H1 (cell line): ENCODE measurements around the gene POLR2H. TPM values are rescaled to one million over a fixed set of nuclear protein-coding genes. Genes with fewer than 3 reads are reported as not detected.

Source experiments
- CTCF ChIA-PET: fragments of 300-600 bp; sonication (Branson Sonifier 250); formaldehyde crosslinking; loops from one replicate; lab custom pipeline; 2021; ENCODE audit not compliant: partially characterized antibody; lab: Charles Lee
- POLR2A ChIA-PET: fragments of 300-600 bp; sonication (Branson Sonifier 250); formaldehyde crosslinking; loops from one replicate; lab custom pipeline; 2021; ENCODE audit warnings: inconsistent platforms; ENCODE audit not compliant: partially characterized antibody; lab: Charles Lee
- DNase-seq, 2 experiments: peaks; one replicate each; pipeline versions ENCODE4 v3.0.0 to v3.0.0-alpha.2; 2010 to 2022; ENCODE audit warnings: low spot score in 2 of 2, low read depth in 1 of 2, mixed read lengths in 1 of 2
- FAIRE-seq: peaks from 2 replicates; lab custom pipeline; 2011; peaks lifted over from hg19 to GRCh38; lab: Jason Lieb, UNC
- H2AFZ ChIP-seq: 2 replicates; pipeline ENCODE4 v1.8.1; 2012; ENCODE audit warnings: low read length, inconsistent platforms
- H2AK5ac ChIP-seq: 2 replicates; pipeline ENCODE4 v1.6.1; 2013; ENCODE audit warnings: low read depth, low read length
- H2BK120ac ChIP-seq: replicated peaks from 2 replicates; pipeline ENCODE3; 2013; ENCODE audit warnings: low read depth, low read length, inconsistent platforms
- H2BK12ac ChIP-seq: 2 replicates; pipeline ENCODE4 v1.6.1; 2013; ENCODE audit warnings: low read depth, low read length
- H2BK15ac ChIP-seq: 2 replicates; pipeline ENCODE4 v1.6.1; 2013; ENCODE audit warnings: low read length
- H2BK20ac ChIP-seq: 2 replicates; pipeline ENCODE4 v1.6.1; 2013; ENCODE audit warnings: low read length
- H2BK5ac ChIP-seq: 2 replicates; pipeline ENCODE4 v1.6.1; 2013; ENCODE audit warnings: low read depth, low read length
- H3K14ac ChIP-seq: 2 replicates; pipeline ENCODE4 v1.6.1; 2013; ENCODE audit warnings: inconsistent platforms; ENCODE audit not compliant: insufficient read length
- H3K18ac ChIP-seq: 2 replicates; pipeline ENCODE4 v1.6.1; 2013; ENCODE audit warnings: low read length; ENCODE audit errors: extremely low read depth
- H3K23ac ChIP-seq: 2 replicates; pipeline ENCODE4 v1.6.1; 2013; ENCODE audit warnings: inconsistent platforms; ENCODE audit not compliant: insufficient read length
- H3K23me2 ChIP-seq: 2 replicates; pipeline ENCODE4 v1.6.1; 2013; ENCODE audit warnings: low read depth, low read length
- H3K27ac ChIP-seq: 2 replicates; pipeline ENCODE4 v1.6.1; 2011; ENCODE audit warnings: low read depth, low read length, inconsistent platforms
- H3K27me3 ChIP-seq, 4 experiments: replicated peaks in 1 of 4; 1 replicate in 1 of 4; 2 replicates in 3 of 4; pipeline versions ENCODE4 v1.6.1 to v1.8.1; 2011 to 2013; ENCODE audit warnings: low read length in 3 of 4, mild to moderate bottlenecking in 3 of 4, inconsistent platforms in 2 of 4, mixed read lengths in 2 of 4, moderate library complexity in 1 of 4; ENCODE audit not compliant: control insufficient read depth in 3 of 4, insufficient read depth in 3 of 4; ENCODE audit errors: extremely low read depth in 1 of 4
- H3K36me3 ChIP-seq, 4 experiments: 2 replicates each; pipeline versions ENCODE4 v1.6.1 to v1.8.1; 2011 to 2013; ENCODE audit warnings: mild to moderate bottlenecking in 4 of 4, low read length in 3 of 4, moderate library complexity in 2 of 4, control low read depth in 1 of 4, inconsistent platforms in 1 of 4; ENCODE audit not compliant: insufficient read depth in 4 of 4, control insufficient read depth in 2 of 4
- H3K4ac ChIP-seq: replicated peaks from 2 replicates; pipeline ENCODE3; 2013; ENCODE audit warnings: low read length, low read depth, mixed read lengths, inconsistent platforms; ENCODE audit not compliant: insufficient read length
- H3K4me1 ChIP-seq, 4 experiments: replicated peaks in 1 of 4; 1 replicate in 1 of 4; 2 replicates in 3 of 4; pipeline versions ENCODE4 v1.6.1 to v1.8.1; 2011 to 2013; ENCODE audit warnings: low read length in 3 of 4, inconsistent platforms in 2 of 4, mixed read lengths in 1 of 4; ENCODE audit not compliant: insufficient read depth in 4 of 4, control insufficient read depth in 3 of 4
- H3K4me2 ChIP-seq, 2 experiments: 2 replicates each; pipeline versions ENCODE4 v1.6.1 to v1.8.1; 2011 to 2013; ENCODE audit warnings: low read depth in 2 of 2, low read length in 2 of 2, control low read depth in 1 of 2, inconsistent platforms in 1 of 2, mild to moderate bottlenecking in 1 of 2; ENCODE audit not compliant: insufficient read depth in 1 of 2
- H3K4me3 ChIP-seq, 4 experiments: fragments of 200-600, 300-600 bp in 1 of 4; sonication (generic), shearing (Covaris generic), sonication (Bioruptor Twin) in 1 of 4; 2 replicates each; pipeline versions ENCODE4 v1.5.1 to v1.8.1; 2011 to 2016; ENCODE audit warnings: low read length in 4 of 4, low read depth in 3 of 4, control low read depth in 2 of 4, inconsistent platforms in 2 of 4, mild to moderate bottlenecking in 2 of 4, mixed read lengths in 1 of 4, moderate library complexity in 1 of 4; ENCODE audit not compliant: insufficient read depth in 2 of 4; ENCODE audit errors: extremely low read depth in 1 of 4
- H3K56ac ChIP-seq: replicated peaks from 2 replicates; pipeline ENCODE3; 2013; ENCODE audit warnings: low read depth, mild to moderate bottlenecking, mixed read lengths, low read length, inconsistent platforms; ENCODE audit not compliant: insufficient read length
- H3K79me1 ChIP-seq: 2 replicates; pipeline ENCODE4 v1.6.1; 2013; ENCODE audit warnings: low read depth, low read length, control low read depth
- H3K79me2 ChIP-seq, 2 experiments: 2 replicates each; pipeline versions ENCODE4 v1.6.1 to v1.8.1; 2012 to 2013; ENCODE audit warnings: low read length in 2 of 2, mild to moderate bottlenecking in 2 of 2, inconsistent platforms in 1 of 2; ENCODE audit not compliant: insufficient read depth in 2 of 2, control insufficient read depth in 1 of 2
- H3K9ac ChIP-seq, 4 experiments: replicated peaks in 1 of 4; 1 replicate in 1 of 4; 2 replicates in 3 of 4; pipeline versions ENCODE4 v1.6.1 to v1.8.1; 2011 to 2013; ENCODE audit warnings: low read depth in 3 of 4, low read length in 3 of 4, control low read depth in 2 of 4, mild to moderate bottlenecking in 2 of 4, moderate library complexity in 2 of 4, inconsistent platforms in 1 of 4; ENCODE audit errors: extremely low read depth in 1 of 4
- H3K9me3 ChIP-seq, 2 experiments: 2 replicates each; pipeline versions ENCODE4 v1.6.1 to v1.8.1; 2012 to 2013; ENCODE audit warnings: mild to moderate bottlenecking in 2 of 2, moderate library complexity in 2 of 2, control low read depth in 1 of 2, inconsistent platforms in 1 of 2, low read depth in 1 of 2, low read length in 1 of 2, mixed read lengths in 1 of 2; ENCODE audit not compliant: insufficient read depth in 2 of 2
- H4K20me1 ChIP-seq, 2 experiments: replicated peaks in 1 of 2; 2 replicates each; pipeline versions ENCODE3 to v1.8.1; 2011 to 2013; ENCODE audit warnings: inconsistent platforms in 2 of 2, low read length in 2 of 2, mild to moderate bottlenecking in 1 of 2; ENCODE audit not compliant: insufficient read depth in 2 of 2, control insufficient read depth in 1 of 2
- H4K5ac ChIP-seq: 2 replicates; pipeline ENCODE4 v1.6.1; 2013; ENCODE audit warnings: low read length, low read depth, mixed read lengths, inconsistent platforms; ENCODE audit not compliant: insufficient read length
- H4K8ac ChIP-seq: 2 replicates; pipeline ENCODE4 v1.8.0; 2013; ENCODE audit warnings: mild to moderate bottlenecking, moderate library complexity, low read length, inconsistent platforms; ENCODE audit not compliant: insufficient read depth; ENCODE audit errors: extremely low read depth
- H4K91ac ChIP-seq: replicated peaks from 2 replicates; pipeline ENCODE3; 2013; ENCODE audit warnings: low read length, mixed read lengths, inconsistent platforms; ENCODE audit not compliant: insufficient read length
- SIN3A ChIP-seq, 2 experiments: IDR thresholded peaks in 1 of 2; conservative IDR thresholded peaks in 1 of 2; 2 replicates each; pipeline ENCODE4 v1.6.1; 2011 to 2012; ENCODE audit warnings: low read length in 2 of 2, improper control_type of control experiment in 1 of 2, low read depth in 1 of 2, mild to moderate bottlenecking in 1 of 2
- WGBS, 2 experiments: shearing (Covaris generic) in 1 of 2; methylation state at CpG; one replicate each; pipeline versions ENCODE4 v1.1.6 to v1.1.7; 2013 to 2015; ENCODE audit warnings: low lambda C conversion rate in 2 of 2, mixed read lengths in 2 of 2, inconsistent platforms in 1 of 2, low coverage in 1 of 2, missing lambda C conversion rate in 1 of 2; ENCODE audit not compliant: insufficient replicate concordance in 2 of 2, insufficient coverage in 1 of 2, insufficient read length in 1 of 2; ENCODE audit errors: extremely low coverage in 1 of 2, missing lambda C conversion rate in 1 of 2; 5-methylcytosine and 5-hydroxymethylcytosine counted together
- polyA plus RNA-seq, 7 experiments: library from polyadenylated mRNA; depleted of rRNA in 3 of 7; stranded (reverse) in 5 of 7; unstranded in 2 of 7; fragments of >200 nt in 5 of 7; fragments of 200-250 nt in 2 of 7; gene quantifications; 1 replicate in 5 of 7; 2 replicates in 1 of 7; 4 replicates in 1 of 7; pipeline versions ENCODE4 v1.2.1 to v1.2.3, GENCODE V29; 2011 to 2013; ENCODE audit warnings: missing spikeins in 2 of 7, mixed read lengths in 2 of 7
- total RNA-seq: library from RNA; stranded (reverse); fragmentation: NEBNext Ultra II Directional; extraction: Animal tissue kit (Norgen Biotek cat#: 25700); gene quantifications from 2 replicates; pipeline ENCODE4 v1.2.1, GENCODE V29; 2021

Gene POLR2H
- total and polyA plus RNA-seq, 2 of the 8 experiments (the other 6 are each of a cell fraction or from before 2014, with no cell fraction given), result 113 to 335 TPM

DNA sequence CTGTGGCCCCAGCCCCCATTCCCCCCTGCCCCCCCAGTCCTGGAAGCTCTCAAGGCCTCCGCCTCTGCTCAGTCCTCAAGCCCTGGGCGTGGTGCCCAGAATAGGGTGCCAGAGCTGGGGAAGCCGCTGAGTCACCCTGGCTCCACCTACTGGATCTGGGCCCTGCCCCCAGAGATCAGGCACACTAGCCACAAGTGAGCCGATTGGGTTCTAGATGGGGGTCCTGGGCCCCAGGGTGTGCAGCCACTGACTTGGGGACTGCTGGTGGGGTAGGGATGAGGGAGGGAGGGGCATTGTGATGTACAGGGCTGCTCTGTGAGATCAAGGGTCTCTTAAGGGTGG, 41.4 kb upstream of the POLR2H start:
- CTCF ChIA-PET, result interaction anchor here (0.6 to 1.8 kb wide), 7 partner anchors 17 to 441 kb away, joined by 3 to 5 read pairs (median 3); no protein-coding TSS in a partner anchor
- H3K9me3 ChIP-seq, result no peaks in the 10 kb centered on the region
- H3K4ac ChIP-seq, result no peak overlapping the region
- H4K20me1 ChIP-seq, result peaks cover 40 to 47% of the 10 kb centered on the region in 2 experiments
- no peak for TF ChIP-seq SIN3A (conservative IDR thresholded peaks at IDR 0.05 in 1 of 2, IDR thresholded peaks at IDR 0.05 in 1 of 2; ENCODE audit: low read depth in 1 of 2, low read length in 2 of 2)
- TF ChIP-seq, all 59 proteins: peak for 0
- DNase-seq (no peak), FAIRE-seq (no peak)
- H2BK15ac ChIP-seq, result no peak overlapping the region
- peaks cover 33 to 61% of the 10 kb centered on the region in 2 experiments for H3K79me2 ChIP-seq
- no peak overlapping the region for H3K4me3 ChIP-seq
- H4K91ac ChIP-seq, result no peak overlapping the region
- H3K23ac ChIP-seq, result no peak overlapping the region
- peaks cover 51 to 84% (median 67%) of the 10 kb centered on the region in 4 experiments for H3K36me3 ChIP-seq
- H4K5ac ChIP-seq, result no peak overlapping the region
- no peak overlapping the region for H4K8ac ChIP-seq
- no peak overlapping the region for H2BK120ac ChIP-seq
- H2AFZ ChIP-seq, result no peak overlapping the region
- no peak overlapping the region for H3K56ac ChIP-seq
- no peak overlapping the region for H2BK20ac ChIP-seq
- POLR2A ChIA-PET, result interaction anchor here (0.6 to 12.3 kb wide), 11 partner anchors 7 to 42 kb away, joined by 3 to 148 read pairs (median 4); partner anchors contain the start of gene FAM131A
- H2BK5ac ChIP-seq, result no peak overlapping the region
- no peak overlapping the region for H2AK5ac ChIP-seq
- H3K4me1 ChIP-seq, result peaks cover 3 to 9% (median 6%) of the 10 kb centered on the region in 4 experiments
- H3K9ac ChIP-seq, result no peak overlapping the region
- no peak overlapping the region for H3K18ac ChIP-seq
- WGBS, 2 experiments, result 89% methylated on average over 4 of the region's 4 CpGs; no CpG with 5 or more reads in 1 of the 2 experiments
- no peak overlapping the region; the same call in 1 of the 2 replicates for H3K27ac ChIP-seq
- peaks cover 11% of the 10 kb centered on the region for H3K79me1 ChIP-seq
- H3K23me2 ChIP-seq, result no peaks in the 10 kb centered on the region; the same call in 1 of the 2 replicates
- H3K14ac ChIP-seq, result no peak overlapping the region
- no peak overlapping the region for H3K4me2 ChIP-seq
- H2BK12ac ChIP-seq, result no peak overlapping the region
- H3K27me3 ChIP-seq, result no peaks in the 10 kb centered on the region
